ENCODE results near the gene ENPP7.

Gene ENPP7

GRCh38 chr17:79704691-79705090 lies 26.1 kb upstream of the ENPP7 start:
- no peak for DNase-seq

- DNase-seq, result no peak
These were observed 25.1 kb upstream of the ENPP7 start for GRCh38 chr17:79705674-79706073.

- peak; percentile 87 for DNase-seq
These were observed 23.6 kb upstream of the ENPP7 start for GRCh38 chr17:79706931-79707850.

GRCh38 chr17:79707931-79708891 lies 22.5 kb upstream of the ENPP7 start:
- DNase-seq, result peak; percentile 88

- DNase-seq, result no peak
These were observed 18.9 kb upstream of the ENPP7 start for GRCh38 chr17:79711715-79712305.

- no peak for DNase-seq
These were observed 17.4 kb upstream of the ENPP7 start for GRCh38 chr17:79713391-79713790.

- DNase-seq, result no peak
These were observed 16.3 kb upstream of the ENPP7 start for GRCh38 chr17:79714176-79715097.

- DNase-seq, result no peak
These were observed 15.4 kb upstream of the ENPP7 start for GRCh38 chr17:79715098-79715942.

- DNase-seq, result no peak
These were observed 14.6 kb upstream of the ENPP7 start for GRCh38 chr17:79715943-79716797.

GRCh38 chr17:79720705-79721292 lies 9.9 kb upstream of the ENPP7 start:
- no peak for DNase-seq

- no peak for DNase-seq
These were observed 8.6 kb upstream of the ENPP7 start for GRCh38 chr17:79721993-79722671.

GRCh38 chr17:79722787-79723186 lies 8.0 kb upstream of the ENPP7 start:
- no peak for DNase-seq

GRCh38 chr17:79728169-79728907 lies 2.4 kb upstream of the ENPP7 start:
- peak; percentile 94 for DNase-seq

- DNase-seq, result no peak
These were observed 1.8 kb upstream of the ENPP7 start for GRCh38 chr17:79728908-79729471.

- no peak for DNase-seq
These were observed 982 bp upstream of the ENPP7 start for GRCh38 chr17:79729761-79730160.

- DNase-seq, result no peak
These were observed 340 bp upstream of the ENPP7 start for GRCh38 chr17:79730437-79730768.

- no peak for DNase-seq
These were observed 1.5 kb downstream of the ENPP7 start for GRCh38 chr17:79732254-79732653.
